SK-N-SH treated with all-trans-retinoic acid at 6 μM for 48 hours (cell line): Measurements from ENCODE around the gene WDSUB1.
A peak's percentile ranks its signal among the peaks of the same experiment; 100 is the strongest.

Experiments
- ATAC-seq: fragments of 200-7000 bp; cut with Tn5 transposase; 3 replicates; pipeline ENCODE4 v1.9.1; 2020; ENCODE audit warnings: mild to moderate bottlenecking, moderate library complexity
- ARNTL ChIP-seq: fragments of 450-650 bp; formaldehyde crosslinking; IDR thresholded peaks from 2 replicates; pipeline ENCODE4 v1.5.0; 2020; ENCODE audit warnings: low read depth, mild to moderate bottlenecking, moderate library complexity, borderline replicate concordance
- BACH2 ChIP-seq: fragments of 250-450 bp; sonication (Bioruptor Pico); IDR thresholded peaks from 2 replicates; pipeline ENCODE4 v1.9.0; 2021; ENCODE audit warnings: mild to moderate bottlenecking, borderline replicate concordance
- CREB5 ChIP-seq: fragments of 250-450 bp; sonication (Bioruptor Pico); IDR thresholded peaks from 2 replicates; pipeline ENCODE4 v1.5.1; 2020; ENCODE audit warnings: low read depth, mild to moderate bottlenecking, moderate library complexity
- CSDC2 ChIP-seq: fragments of 250-450 bp; sonication (Bioruptor Pico); IDR thresholded peaks from 2 replicates; pipeline ENCODE4 v1.5.0; 2020; ENCODE audit warnings: mild to moderate bottlenecking, moderate library complexity
- ESRRG ChIP-seq: fragments of 250-450 bp; sonication (Bioruptor Pico); IDR thresholded peaks from 2 replicates; pipeline ENCODE4 v1.6.1; 2021; ENCODE audit warnings: mild to moderate bottlenecking
- GLIS3 ChIP-seq: fragments of 250-450 bp; sonication (Bioruptor Pico); IDR thresholded peaks from 2 replicates; pipeline ENCODE4 v1.5.0; 2020; ENCODE audit warnings: mild to moderate bottlenecking, moderate library complexity
- PATZ1 ChIP-seq: fragments of 250-450 bp; sonication (Bioruptor Pico); IDR thresholded peaks from 2 replicates; pipeline ENCODE4 v1.8.0; 2020; ENCODE audit warnings: mild to moderate bottlenecking, moderate library complexity, borderline replicate concordance
- PPARA ChIP-seq: fragments of 250-450 bp; sonication (Bioruptor Pico); IDR thresholded peaks from 2 replicates; pipeline ENCODE4 v1.5.0; 2020; ENCODE audit warnings: mild to moderate bottlenecking, borderline replicate concordance
- RARB ChIP-seq: fragments of 250-450 bp; sonication (Bioruptor Pico); IDR thresholded peaks from 2 replicates; pipeline ENCODE4 v1.8.0; 2021; ENCODE audit warnings: mild to moderate bottlenecking, moderate library complexity
- SNAI2 ChIP-seq: fragments of 250-450 bp; sonication (Bioruptor Pico); IDR thresholded peaks from 2 replicates; pipeline ENCODE4 v1.5.0; 2020; ENCODE audit warnings: mild to moderate bottlenecking, moderate library complexity
- TCF4 ChIP-seq: fragments of 250-450 bp; sonication (Bioruptor Pico); IDR thresholded peaks from 2 replicates; pipeline ENCODE4 v1.8.0; 2021; ENCODE audit warnings: mild to moderate bottlenecking, moderate library complexity, borderline replicate concordance
- TOX ChIP-seq: fragments of 250-450 bp; sonication (Bioruptor Pico); IDR thresholded peaks from 2 replicates; pipeline ENCODE4 v1.8.0; 2021; ENCODE audit warnings: mild to moderate bottlenecking, moderate library complexity, borderline replicate concordance
- TSHZ2 ChIP-seq: fragments of 250-450 bp; sonication (Bioruptor Pico); IDR thresholded peaks from 2 replicates; pipeline ENCODE4 v1.5.0; 2020; ENCODE audit warnings: mild to moderate bottlenecking, moderate library complexity
- ZC3H10 ChIP-seq: fragments of 250-450 bp; sonication (Bioruptor Pico); IDR thresholded peaks from 2 replicates; pipeline ENCODE4 v1.5.1; 2021; ENCODE audit warnings: mild to moderate bottlenecking, moderate library complexity
- ZFP3 ChIP-seq: fragments of 250-450 bp; sonication (Bioruptor Pico); IDR thresholded peaks from 2 replicates; pipeline ENCODE4 v1.5.0; 2020; ENCODE audit warnings: mild to moderate bottlenecking, moderate library complexity
- ZFP30 ChIP-seq: fragments of 450-650 bp; formaldehyde crosslinking; IDR thresholded peaks from 2 replicates; pipeline ENCODE4 v1.5.0; 2022; ENCODE audit warnings: mild to moderate bottlenecking, moderate library complexity
- ZNF565 ChIP-seq: fragments of 450-650 bp; formaldehyde crosslinking; conservative IDR thresholded peaks from 2 replicates; pipeline ENCODE4 v1.5.0; 2020; ENCODE audit warnings: low read depth, mild to moderate bottlenecking, moderate library complexity
- ZNF70 ChIP-seq: fragments of 450-650 bp; formaldehyde crosslinking; IDR thresholded peaks from 2 replicates; pipeline ENCODE4 v1.5.0; 2020; ENCODE audit warnings: mild to moderate bottlenecking, moderate library complexity
- ZNF8 ChIP-seq: fragments of 450-650 bp; formaldehyde crosslinking; IDR thresholded peaks from 2 replicates; pipeline ENCODE4 v1.5.0; 2020; ENCODE audit warnings: mild to moderate bottlenecking, moderate library complexity

The WDSUB1 gene

GRCh38 chr2:159246325-159246988 lies 40.0 kb downstream of the WDSUB1 start:
- TF ChIP-seq ZNF8 (CRISPR knock-in tag) (peak; percentile 80), PATZ1 (no peak), SNAI2 (CRISPR knock-in tag) (no peak)
- TF ChIP-seq, all 23 proteins: peak for 1
- no peak for ATAC-seq

- no peak for ATAC-seq
- TF ChIP-seq GLIS3 (no peak), ZC3H10 (CRISPR knock-in tag) (no peak), RARB (CRISPR knock-in tag) (no peak), TCF4 (CRISPR knock-in tag) (no peak), CSDC2 (no peak), ZNF70 (CRISPR knock-in tag) (no peak), ARNTL (CRISPR knock-in tag) (no peak), ZNF8 (CRISPR knock-in tag) (no peak), ZFP3 (CRISPR knock-in tag) (no peak), ESRRG (CRISPR knock-in tag) (no peak), ZNF565 (CRISPR knock-in tag) (no peak), PPARA (CRISPR knock-in tag) (no peak), BACH2 (CRISPR knock-in tag) (no peak), TOX (CRISPR knock-in tag) (no peak), ZFP30 (CRISPR knock-in tag) (no peak)
These were observed 43.0 kb downstream of the WDSUB1 start for GRCh38 chr2:159243529-159243928.

GRCh38 chr2:159234868-159235267 lies 51.6 kb downstream of the WDSUB1 start:
- TF ChIP-seq GLIS3 (no peak), ESRRG (CRISPR knock-in tag) (no peak), ZNF8 (CRISPR knock-in tag) (no peak), ZNF70 (CRISPR knock-in tag) (no peak), TSHZ2 (CRISPR knock-in tag) (no peak), ZNF565 (CRISPR knock-in tag) (no peak), CSDC2 (no peak), PATZ1 (no peak), BACH2 (CRISPR knock-in tag) (no peak), CREB5 (CRISPR knock-in tag) (no peak)
- TF ChIP-seq, all 23 proteins: peak for 0
- ATAC-seq: no peak

GRCh38 chr2:159232456-159233170 lies 53.9 kb downstream of the WDSUB1 start:
- ATAC-seq: no peak
- TF ChIP-seq CREB5 (CRISPR knock-in tag): no peak
- no peak for TF ChIP-seq PATZ1
- no peak for TF ChIP-seq ARNTL (CRISPR knock-in tag)
- TF ChIP-seq RARB (CRISPR knock-in tag): no peak
- TF ChIP-seq, all 23 proteins: peak for 0
